Kasumi-1 (cell line): ENCODE measurements around the gene ZAP70.
"Not testable (repeated sequence)": the region's sequence is repeated elsewhere in the genome, so short reads cannot be mapped to it uniquely, and the experiment has no call there.

Experiments
- DNase-seq, 2 experiments: peaks; one replicate each; lab custom pipeline; 2025; lab: John Stamatoyannopoulos, UW

Gene ZAP70

GRCh38 chr2:97698530-97698929, 14.8 kb upstream of the ZAP70 start:
- no peak for DNase-seq

DNA sequence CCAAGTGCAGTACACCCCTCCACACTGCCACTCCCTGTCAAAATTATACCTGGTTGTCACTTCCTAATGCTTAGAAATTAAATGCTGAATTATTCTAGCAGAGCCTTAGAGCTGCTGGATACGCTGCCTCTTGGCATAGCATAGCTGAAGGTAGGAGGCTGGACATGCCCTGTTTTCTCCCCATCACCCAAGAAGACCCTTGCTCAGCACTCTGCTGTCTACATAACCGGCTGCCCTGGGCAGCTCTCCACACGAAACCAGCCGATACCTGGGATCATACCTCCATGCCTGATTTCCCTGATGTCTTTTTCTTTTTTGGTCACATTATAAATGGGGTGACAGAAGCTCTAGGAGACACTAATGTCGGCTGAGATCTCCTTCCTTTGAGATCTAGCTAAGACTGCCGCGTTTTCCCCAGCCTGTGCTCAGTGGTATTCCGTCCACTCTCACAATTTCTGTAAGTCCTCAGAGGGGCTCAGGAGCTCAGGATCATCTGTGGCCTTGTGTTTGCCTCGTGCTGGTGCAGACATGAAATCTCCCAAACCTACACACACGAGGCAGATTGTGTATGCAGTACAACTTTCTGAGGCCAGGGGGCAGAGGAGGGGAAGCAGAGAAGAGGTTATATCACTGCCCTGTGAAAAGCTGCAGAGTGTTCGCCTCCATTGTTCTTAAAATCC, 13.5 kb upstream of the ZAP70 start:
- DNase-seq: peak; percentile 84 to 92

GRCh38 chr2:97701186-97701585, 12.2 kb upstream of the ZAP70 start:
- DNase-seq: no peak

GRCh38 chr2:97701851-97702465, 11.4 kb upstream of the ZAP70 start:
- no peak for DNase-seq

DNA sequence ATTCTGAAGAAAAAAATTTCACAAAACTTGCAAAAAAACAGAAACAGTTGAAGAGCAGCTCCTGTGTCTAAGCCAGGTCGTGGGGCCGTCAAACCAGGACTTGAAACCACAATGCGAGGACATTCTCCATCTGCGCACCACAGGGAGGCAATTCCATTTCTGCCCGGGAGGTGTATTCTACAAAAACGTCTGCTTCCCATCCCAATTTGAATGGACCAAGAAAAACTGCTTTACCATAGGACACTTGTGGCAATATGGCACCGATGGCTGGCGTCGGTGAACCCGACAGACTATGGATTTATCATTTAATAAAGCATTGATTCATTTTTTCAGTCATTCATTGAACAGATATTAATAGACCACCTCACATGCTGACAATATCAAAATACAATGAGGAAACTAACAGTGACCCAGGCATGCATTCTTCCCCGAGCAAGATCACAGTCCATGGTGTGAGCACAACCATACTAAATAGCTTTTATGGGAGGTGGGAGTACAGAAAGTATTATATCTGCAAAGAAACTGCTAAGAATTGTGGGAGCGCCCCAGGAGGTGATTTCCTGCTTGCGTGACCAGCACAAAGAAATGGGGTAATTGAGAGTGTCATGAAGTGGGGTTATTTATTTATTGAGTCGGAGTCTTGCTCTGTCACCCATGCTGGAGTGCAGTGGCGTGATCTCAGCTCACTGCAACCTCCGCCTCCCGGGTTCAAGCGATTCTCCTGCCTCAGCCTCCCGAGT, 10.5 kb upstream of the ZAP70 start:
- no peak for DNase-seq

DNA sequence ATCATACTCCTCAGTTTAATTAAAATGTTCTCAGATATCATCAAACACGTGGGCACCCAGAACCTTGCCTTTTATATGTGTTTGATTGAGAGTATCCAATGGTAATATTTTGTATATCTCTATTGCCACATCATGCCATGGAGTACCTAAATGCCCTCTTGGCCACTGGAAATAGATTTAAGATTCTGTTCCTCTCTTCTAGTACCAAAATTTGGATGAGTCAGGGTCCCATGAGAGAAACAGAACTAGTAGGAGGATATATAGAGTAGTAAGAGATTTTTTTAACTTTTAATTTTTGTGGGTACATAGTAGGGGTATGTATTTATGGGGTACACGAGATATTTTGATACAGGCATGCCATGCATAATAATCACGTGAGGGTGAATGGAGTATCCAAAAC, 9.6 kb upstream of the ZAP70 start:
- no peak for DNase-seq

GRCh38 chr2:97704989-97705388, 8.4 kb upstream of the ZAP70 start:
- DNase-seq: no peak

GRCh38 chr2:97706112-97706511, 7.3 kb upstream of the ZAP70 start:
- DNase-seq: no peak

- peak; percentile 13 to 18 for DNase-seq
These were observed 6.5 kb upstream of the ZAP70 start for GRCh38 chr2:97706708-97707345.

DNA sequence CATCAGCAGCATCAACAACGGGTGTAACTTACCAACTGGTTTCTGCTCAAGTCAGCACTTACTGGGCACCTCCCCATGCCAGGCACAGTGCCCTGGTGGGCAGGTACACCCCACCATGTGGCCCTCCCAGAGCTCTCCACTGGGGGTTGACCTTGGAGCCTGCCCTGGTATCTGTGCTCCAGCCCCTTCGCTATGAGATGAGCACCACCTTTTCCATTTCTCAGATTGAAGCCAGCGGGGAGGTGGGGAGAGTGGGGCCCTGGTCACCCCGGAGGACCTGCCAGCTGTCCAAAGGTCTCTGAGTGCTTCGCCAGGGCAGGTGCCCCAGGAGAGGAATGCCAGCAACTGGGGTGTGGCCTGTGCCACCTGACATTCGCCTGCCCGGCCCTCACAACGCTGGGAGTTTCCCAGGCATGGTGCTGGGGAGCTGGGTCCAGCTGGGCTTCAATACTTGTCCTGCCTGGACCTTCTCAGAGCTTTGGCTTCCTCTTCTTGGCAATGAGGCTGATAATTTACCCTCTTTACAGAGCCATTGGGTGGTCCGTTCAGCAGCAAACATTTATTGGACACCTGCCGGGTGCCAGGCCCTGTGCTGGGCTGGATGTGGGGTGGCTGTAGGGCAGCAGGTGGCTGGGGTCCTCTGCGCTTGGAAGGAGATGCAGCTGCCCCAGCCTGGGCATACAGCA, 5.9 kb upstream of the ZAP70 start:
- no peak for DNase-seq

DNA sequence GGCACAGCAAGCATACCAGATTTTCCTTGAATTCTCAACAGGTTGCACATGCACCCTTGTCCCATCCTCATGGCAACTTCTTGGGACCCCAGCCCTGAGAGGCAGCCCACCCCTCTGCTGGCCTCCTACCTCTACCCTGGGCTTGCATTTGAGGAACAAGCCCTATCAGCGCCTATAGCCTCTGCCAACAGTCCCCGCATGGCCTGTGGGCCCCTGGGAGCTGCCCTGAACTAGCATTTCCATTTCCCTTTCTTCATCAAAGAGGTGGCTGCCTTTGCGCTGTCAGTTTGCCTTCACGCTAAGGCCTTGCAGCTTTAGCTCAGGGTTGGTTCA, 5.4 kb upstream of the ZAP70 start:
- DNase-seq: peak in 1 of 2 experiments; percentile 1

DNA sequence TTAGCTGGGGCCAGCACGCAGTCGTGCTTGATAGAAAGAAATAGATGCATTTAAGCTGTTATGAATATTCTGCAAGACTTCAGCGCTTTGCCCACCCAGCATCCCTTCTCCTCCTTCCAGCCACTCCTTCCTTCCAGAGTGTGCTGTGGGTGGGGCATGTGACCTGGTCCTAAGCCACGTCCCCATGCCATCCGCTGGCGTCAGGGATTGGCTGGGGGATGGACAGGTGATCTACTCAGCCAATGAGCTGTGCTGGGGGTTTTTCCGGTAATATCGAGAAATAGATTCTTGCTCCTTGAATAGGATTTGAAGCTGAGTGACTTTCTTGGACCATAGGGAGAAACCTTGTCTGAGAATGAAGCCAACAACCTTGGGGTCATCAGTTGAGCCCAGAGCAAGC, 4.8 kb upstream of the ZAP70 start:
- no peak for DNase-seq

DNA sequence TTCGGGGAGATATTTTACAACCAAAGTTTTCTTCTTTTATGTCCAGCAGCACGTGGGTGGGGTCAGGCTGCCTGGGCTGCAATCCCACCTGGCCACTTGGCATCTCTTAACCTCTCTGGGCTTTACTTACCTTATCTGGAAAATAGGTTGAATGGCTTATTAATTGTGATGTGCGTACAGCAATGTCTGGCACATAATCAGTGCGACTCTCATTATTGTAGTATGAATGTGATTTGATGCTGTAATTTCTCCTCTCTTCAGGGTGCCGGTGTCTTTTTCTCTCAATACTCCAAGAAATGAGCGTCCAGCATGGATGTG, 2.0 kb upstream of the ZAP70 start:
- DNase-seq: no peak

- DNase-seq: not testable (repeated sequence)
These were observed 1.2 kb upstream of the ZAP70 start for GRCh38 chr2:97712175-97712574.

DNA sequence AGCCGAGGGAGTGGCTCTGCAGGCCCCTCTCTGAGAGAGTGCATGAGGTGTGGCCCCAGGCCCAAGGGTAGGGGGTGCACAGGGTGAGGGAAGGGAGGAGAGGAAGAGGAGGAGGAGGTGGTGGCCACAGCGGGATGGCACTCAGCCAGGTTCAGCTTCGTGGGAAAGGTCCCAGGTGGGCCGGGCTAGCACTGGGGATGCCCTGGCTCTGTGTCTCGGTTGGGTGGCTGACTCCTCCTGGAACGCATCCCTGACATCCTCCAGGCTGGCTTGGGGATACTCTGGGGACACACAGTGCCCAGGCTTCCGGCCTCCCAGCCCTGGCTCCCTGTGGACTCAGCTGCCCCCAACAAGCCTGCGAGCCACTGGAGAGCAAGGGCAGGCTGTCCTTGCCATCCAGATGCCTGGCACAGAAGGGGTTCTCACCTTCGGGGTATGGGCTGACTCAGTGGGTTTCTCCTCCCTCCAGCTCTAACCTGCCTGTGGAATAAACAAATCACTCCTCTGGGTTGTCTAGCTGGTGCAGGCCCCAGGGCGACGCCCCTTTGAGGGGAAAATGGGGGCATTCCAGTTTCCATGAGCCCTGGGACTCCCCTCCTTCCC, 582 bp upstream of the ZAP70 start:
- DNase-seq: no peak

DNA sequence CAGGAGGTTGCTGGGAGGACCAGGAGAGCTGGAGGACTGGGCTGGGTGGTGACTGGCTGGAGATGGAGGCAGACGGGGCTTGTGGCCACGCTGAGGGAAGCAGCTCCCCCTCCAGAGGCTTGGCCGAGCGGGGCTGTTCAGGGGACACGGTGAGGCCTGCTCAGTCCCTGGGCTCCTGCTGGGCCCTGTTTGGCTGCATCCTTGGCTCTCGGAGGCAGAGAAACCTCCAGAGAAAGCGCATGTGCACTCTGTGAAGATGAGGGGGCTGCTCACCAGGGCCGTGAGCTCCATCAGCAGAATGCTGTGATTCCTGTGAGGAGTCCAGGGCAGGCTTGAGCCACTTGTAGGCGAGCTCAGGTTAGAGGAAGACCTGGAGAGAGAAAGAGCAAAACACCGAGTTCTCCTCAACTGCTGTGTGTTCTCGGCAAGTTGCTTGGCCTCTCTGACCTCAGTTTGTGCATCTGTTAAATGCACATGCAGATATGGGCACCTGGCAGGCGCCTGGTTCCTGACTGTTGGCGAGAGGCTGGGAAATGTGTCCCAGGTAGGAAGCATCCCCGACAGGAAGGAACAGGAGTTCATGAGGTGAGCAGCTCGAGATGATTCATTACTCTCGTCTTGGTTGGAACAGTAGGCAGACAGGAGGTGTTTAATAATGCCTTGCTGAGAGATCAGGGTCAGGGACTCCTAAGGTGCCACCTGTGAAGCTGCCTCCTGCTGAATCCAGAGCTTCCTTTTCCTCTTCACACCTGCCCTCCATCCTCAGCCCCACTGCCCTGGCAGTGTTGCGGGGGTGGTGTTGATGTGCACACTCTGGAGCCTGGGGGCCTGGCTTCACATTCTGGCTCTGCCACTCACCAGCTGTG, 941 bp downstream of the ZAP70 start:
- no peak for DNase-seq

DNA sequence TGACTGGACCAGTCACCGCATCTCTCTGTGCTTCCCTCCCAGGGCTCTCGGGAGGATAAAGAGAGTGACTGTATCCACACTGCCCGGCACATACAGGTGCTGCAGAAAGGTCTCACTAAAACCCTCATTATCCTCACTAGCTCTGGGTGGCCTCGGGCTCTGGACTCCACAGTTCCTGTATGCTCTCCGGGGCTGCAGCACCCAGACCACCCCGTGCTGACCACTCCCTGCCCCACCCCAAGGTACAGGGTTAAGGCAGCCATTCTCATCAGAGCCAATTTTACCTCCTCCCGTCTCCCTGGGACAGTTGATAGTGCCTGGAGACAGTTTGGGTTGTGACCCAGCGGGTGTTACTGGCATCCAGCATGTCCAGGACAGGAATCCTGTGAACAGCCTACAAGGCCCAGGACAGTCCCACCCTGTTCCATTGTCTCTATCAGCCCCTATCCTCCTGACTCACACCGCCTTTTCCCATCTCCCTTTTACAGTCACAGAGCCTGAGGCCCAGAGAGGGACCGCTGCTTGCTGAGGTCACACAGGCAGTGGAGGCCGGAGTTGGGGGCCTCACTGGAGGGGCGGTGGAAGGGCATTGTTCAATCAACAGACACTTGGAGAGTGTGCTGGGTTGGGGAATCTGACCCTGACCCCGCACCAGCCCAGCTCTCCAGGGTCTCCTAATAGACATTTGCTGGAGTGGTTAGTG, 1.7 kb downstream of the ZAP70 start:
- no peak for DNase-seq

DNA sequence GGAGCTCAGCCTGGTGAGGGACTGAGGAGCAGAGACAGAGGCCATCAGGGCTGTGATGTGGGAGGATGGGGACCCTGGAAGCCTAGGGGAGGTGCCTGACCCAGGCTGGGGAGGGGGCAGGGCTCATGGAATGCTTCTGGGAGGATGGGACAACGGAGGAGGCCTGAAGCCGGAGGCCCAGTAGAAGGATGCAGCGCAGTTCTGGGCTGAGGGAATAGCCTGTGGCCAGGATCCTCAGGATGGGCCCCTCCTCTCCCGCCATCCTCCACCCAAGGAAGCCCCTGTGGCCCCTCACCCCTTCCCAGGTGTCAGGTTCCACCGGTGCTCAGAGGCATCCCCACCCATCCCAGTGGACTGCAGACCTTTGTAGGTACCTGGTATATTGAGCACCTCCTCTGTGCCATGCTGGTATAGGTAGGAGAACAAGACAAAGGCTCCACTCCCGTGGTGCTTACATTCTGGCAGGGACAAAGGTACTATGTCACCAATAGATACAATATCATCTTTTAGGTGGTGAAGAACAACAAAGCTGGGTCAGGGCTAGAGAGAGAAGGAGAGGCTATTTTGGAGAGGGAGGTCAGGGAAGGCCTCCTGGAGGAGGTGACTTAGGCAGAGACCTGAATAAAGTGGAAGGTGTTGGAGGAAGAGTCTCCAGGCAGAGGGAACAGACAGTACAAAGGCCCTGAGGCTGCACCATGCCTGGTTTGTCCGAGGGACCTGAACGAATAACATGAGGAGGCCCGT, 2.7 kb downstream of the ZAP70 start:
- no peak for DNase-seq

GRCh38 chr2:97716695-97717612, 3.6 kb downstream of the ZAP70 start:
- DNase-seq: no peak
